Caco-2 (cell line): ENCODE data around the gene CXCR5. TPM values are rescaled to one million over a fixed set of nuclear protein-coding genes. Genes with fewer than 3 reads are reported as not detected.

Experiments used
- BruUV-seq: library from RNA; stranded (reverse); fragments of 400-500 nt; replicated peaks from 2 replicates; lab custom pipeline; 2021; lab: Mats Ljungman, UMichigan
- CTCF ChIA-PET: fragments of 300-600 bp; sonication (Branson Sonifier 250); formaldehyde crosslinking; loops from one replicate; lab custom pipeline; 2022; ENCODE audit warnings: antibody characterized with exemption; lab: Charles Lee
- POLR2A ChIA-PET: fragments of 300-600 bp; sonication (Branson Sonifier 250); formaldehyde crosslinking; loops from one replicate; lab custom pipeline; 2022; ENCODE audit warnings: antibody characterized with exemption; lab: Charles Lee
- DNase-seq, 2 experiments: peaks; one replicate each; pipeline versions ENCODE4 v3.0.0 to v3.0.0-alpha.2; 2020 to 2022
- H3K27me3 ChIP-seq: replicated peaks from 2 replicates; pipeline ENCODE4 v1.6.0; 2011; ENCODE audit warnings: low read length; ENCODE audit not compliant: control insufficient read depth, insufficient read depth
- H3K36me3 ChIP-seq: 2 replicates; pipeline ENCODE4 v1.5.1; 2011; ENCODE audit warnings: low read length; ENCODE audit not compliant: control insufficient read depth, insufficient read depth
- H3K4me1 ChIP-seq: fragments of 250-450 bp; sonication (Bioruptor Pico); 2 replicates; pipeline ENCODE4 v1.5.1; 2020; ENCODE audit warnings: mild to moderate bottlenecking
- H3K4me3 ChIP-seq: 2 replicates; pipeline ENCODE4 v1.5.1; 2011; ENCODE audit warnings: low read depth, mild to moderate bottlenecking, control low read depth, low read length
- H3K9me3 ChIP-seq: fragments of 250-450 bp; sonication (Bioruptor Pico); 2 replicates; pipeline ENCODE4 v1.5.1; 2020; ENCODE audit warnings: mild to moderate bottlenecking, moderate library complexity
- H3K27ac Mint-ChIP-seq: one replicate; pipeline ENCODE4 v1.8.0; 2022; ENCODE audit warnings: mixed read lengths; ENCODE audit not compliant: unreplicated experiment
- H3K27me3 Mint-ChIP-seq: one replicate; pipeline ENCODE4 v1.8.0; 2022; ENCODE audit warnings: mixed read lengths; ENCODE audit not compliant: insufficient read depth, unreplicated experiment
- H3K36me3 Mint-ChIP-seq: one replicate; pipeline ENCODE4 v1.8.0; 2022; ENCODE audit warnings: mild to moderate bottlenecking, mixed read lengths; ENCODE audit not compliant: insufficient read depth, unreplicated experiment
- H3K4me1 Mint-ChIP-seq: one replicate; pipeline ENCODE4 v1.8.0; 2022; ENCODE audit warnings: low read depth, mixed read lengths; ENCODE audit not compliant: unreplicated experiment
- H3K4me3 Mint-ChIP-seq: one replicate; pipeline ENCODE4 v1.8.0; 2022; ENCODE audit warnings: mild to moderate bottlenecking, moderate library complexity, mixed read lengths; ENCODE audit not compliant: unreplicated experiment
- H3K9me3 Mint-ChIP-seq: one replicate; pipeline ENCODE4 v1.8.0; 2022; ENCODE audit warnings: mixed read lengths; ENCODE audit not compliant: unreplicated experiment
- intact Hi-C: fragments of 100-400 bp; cut with micrococcal nuclease; formaldehyde crosslinking; loops from one replicate; pipeline ENCODE4 v1.10.0; 2022; ENCODE audit not compliant: unreplicated experiment
- total RNA-seq: library from RNA; stranded (reverse); gene quantifications from 2 replicates; pipeline ENCODE4 v1.2.3, GENCODE V29; 2022
- TF ChIP-seq, protein P1 (sequence below), 2 experiments: fragments of 200-600 bp in 1 of 2; IDR thresholded peaks; 1 replicate in 1 of 2; 2 replicates in 1 of 2; pipeline versions ENCODE4 v1.5.1 to v1.8.0; 2011 to 2022; ENCODE audit warnings: antibody characterized with exemption in 1 of 2, control low read depth in 1 of 2, inconsistent platforms in 1 of 2, low read depth in 1 of 2, low read length in 1 of 2, mild to moderate bottlenecking in 1 of 2, moderate library complexity in 1 of 2; ENCODE audit not compliant: insufficient read depth in 1 of 2, severe bottlenecking in 1 of 2, unreplicated experiment in 1 of 2

Gene CXCR5
- total RNA-seq, 1 experiment from 2014 or later, result not detected

DNA sequence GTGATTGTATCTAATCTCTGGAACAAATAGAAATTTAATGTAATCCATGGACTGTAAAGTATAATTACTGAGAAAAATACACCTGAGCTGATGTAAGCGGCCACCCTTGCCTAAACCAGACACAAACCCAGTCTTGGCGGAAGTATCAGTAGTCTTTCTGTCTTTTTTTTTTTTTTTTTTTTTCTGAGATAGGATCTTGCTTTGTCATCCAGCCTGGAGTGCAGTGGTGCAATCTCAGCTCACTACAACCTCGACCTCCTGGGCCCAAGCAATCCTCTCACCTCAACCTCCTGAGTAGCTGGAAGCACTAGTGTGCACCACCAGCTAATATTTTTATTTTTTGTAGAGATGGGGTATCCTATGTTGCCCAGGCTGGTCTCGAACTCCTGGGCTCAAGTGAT lies 5.5 kb upstream of the CXCR5 start:
- no peaks in the 10 kb centered on the region for H3K9me3 Mint-ChIP-seq
- no TSS peak for BruUV-seq
- POLR2A ChIA-PET, result interaction anchor here (0.6 kb wide), 1 partner anchor 42 kb away, joined by 5 read pairs; no protein-coding TSS in a partner anchor
- H3K36me3 Mint-ChIP-seq, result no peaks in the 10 kb centered on the region
- H3K27me3 Mint-ChIP-seq, result no peaks in the 10 kb centered on the region
- CTCF ChIA-PET, result interaction anchor here (0.7 kb wide), 2 partner anchors 53 to 201 kb away, joined by 3 to 4 read pairs; no protein-coding TSS in a partner anchor
- H3K4me3 ChIP-seq, result no peak overlapping the region
- H3K27me3 ChIP-seq, result no peaks in the 10 kb centered on the region
- H3K4me1 Mint-ChIP-seq, result no peaks in the 10 kb centered on the region
- H3K27ac Mint-ChIP-seq, result no peak overlapping the region
- H3K9me3 ChIP-seq, result no peaks in the 10 kb centered on the region
- H3K4me3 Mint-ChIP-seq, result no peak overlapping the region
- no peaks in the 10 kb centered on the region for H3K36me3 ChIP-seq
- DNase-seq, result no peak
- H3K4me1 ChIP-seq, result no peaks in the 10 kb centered on the region
- TF ChIP-seq, protein P1, sequence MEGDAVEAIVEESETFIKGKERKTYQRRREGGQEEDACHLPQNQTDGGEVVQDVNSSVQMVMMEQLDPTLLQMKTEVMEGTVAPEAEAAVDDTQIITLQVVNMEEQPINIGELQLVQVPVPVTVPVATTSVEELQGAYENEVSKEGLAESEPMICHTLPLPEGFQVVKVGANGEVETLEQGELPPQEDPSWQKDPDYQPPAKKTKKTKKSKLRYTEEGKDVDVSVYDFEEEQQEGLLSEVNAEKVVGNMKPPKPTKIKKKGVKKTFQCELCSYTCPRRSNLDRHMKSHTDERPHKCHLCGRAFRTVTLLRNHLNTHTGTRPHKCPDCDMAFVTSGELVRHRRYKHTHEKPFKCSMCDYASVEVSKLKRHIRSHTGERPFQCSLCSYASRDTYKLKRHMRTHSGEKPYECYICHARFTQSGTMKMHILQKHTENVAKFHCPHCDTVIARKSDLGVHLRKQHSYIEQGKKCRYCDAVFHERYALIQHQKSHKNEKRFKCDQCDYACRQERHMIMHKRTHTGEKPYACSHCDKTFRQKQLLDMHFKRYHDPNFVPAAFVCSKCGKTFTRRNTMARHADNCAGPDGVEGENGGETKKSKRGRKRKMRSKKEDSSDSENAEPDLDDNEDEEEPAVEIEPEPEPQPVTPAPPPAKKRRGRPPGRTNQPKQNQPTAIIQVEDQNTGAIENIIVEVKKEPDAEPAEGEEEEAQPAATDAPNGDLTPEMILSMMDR (IDR thresholded peaks at IDR 0.05; ENCODE audit: insufficient read depth in 1 of 2, low read depth in 1 of 2, low read length in 1 of 2, severe bottlenecking in 1 of 2, unreplicated experiment in 1 of 2), result no peak
- intact Hi-C loops, result no loop called here

DNA sequence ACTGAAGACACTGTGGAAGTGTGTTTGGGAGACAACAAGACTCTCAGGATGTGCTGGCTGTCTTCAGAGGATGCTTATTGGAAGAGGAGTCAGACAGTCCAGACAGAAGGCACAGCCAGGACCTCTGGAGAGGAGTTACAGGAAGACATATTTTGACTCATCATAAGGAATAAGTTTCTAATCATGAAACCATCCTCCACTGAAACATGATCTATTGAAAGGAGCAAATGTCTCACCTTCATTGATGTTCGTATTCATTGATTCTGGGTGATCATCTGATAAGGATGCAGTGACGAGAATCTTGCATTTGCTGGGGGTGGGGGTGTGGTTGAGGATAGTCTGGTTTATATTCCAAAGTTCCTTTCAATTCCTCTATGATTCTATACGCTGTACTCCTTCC lies 2.5 kb upstream of the CXCR5 start:
- TF ChIP-seq, protein P1 (IDR thresholded peaks at IDR 0.05; ENCODE audit: insufficient read depth in 1 of 2, low read depth in 1 of 2, low read length in 1 of 2, severe bottlenecking in 1 of 2, unreplicated experiment in 1 of 2), result no peak
- H3K27ac Mint-ChIP-seq, result no peak overlapping the region
- Histone ChIP-seq H3K27me3 (no peaks in the 10 kb centered on the region), H3K4me3 (no peak overlapping the region), H3K4me1 (no peaks in the 10 kb centered on the region), H3K36me3 (no peaks in the 10 kb centered on the region), H3K9me3 (no peaks in the 10 kb centered on the region)
- intact Hi-C loops, result no loop called here
- no peak overlapping the region for H3K4me3 Mint-ChIP-seq
- H3K4me1 Mint-ChIP-seq, result no peaks in the 10 kb centered on the region
- no peaks in the 10 kb centered on the region for H3K9me3 Mint-ChIP-seq
- ChIA-PET CTCF (interaction anchor here (0.7 to 0.9 kb wide), 2 partner anchors 26 to 219 kb away, joined by 4 to 6 read pairs; no protein-coding TSS in a partner anchor), POLR2A (no interaction called here)
- BruUV-seq, result no TSS peak
- DNase-seq, result no peak
- no peaks in the 10 kb centered on the region for H3K27me3 Mint-ChIP-seq
- H3K36me3 Mint-ChIP-seq, result no peaks in the 10 kb centered on the region

DNA sequence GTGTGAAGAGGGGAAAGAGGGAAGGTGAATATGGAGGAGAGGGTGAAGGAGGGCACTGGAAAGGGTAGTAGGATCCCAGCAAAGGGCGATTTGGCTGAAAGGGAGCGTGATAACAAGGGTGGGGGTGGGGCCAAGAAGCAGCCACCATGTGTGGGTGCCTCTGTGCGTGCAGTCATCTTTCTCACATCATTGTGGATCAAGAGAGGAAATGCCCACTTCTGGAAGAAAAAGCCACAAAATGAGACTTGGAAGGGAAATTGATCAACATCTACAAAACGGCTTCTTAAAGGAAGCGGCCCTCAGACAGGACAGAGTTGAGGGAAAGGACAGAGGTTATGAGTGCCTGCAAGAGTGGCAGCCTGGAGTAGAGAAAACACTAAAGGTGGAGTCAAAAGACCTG lies 1.2 kb upstream of the CXCR5 start:
- Mint-ChIP-seq H3K9me3 (no peaks in the 10 kb centered on the region), H3K4me1 (no peaks in the 10 kb centered on the region), H3K27me3 (no peaks in the 10 kb centered on the region), H3K27ac (no peak overlapping the region), H3K36me3 (no peaks in the 10 kb centered on the region), H3K4me3 (no peak overlapping the region)
- intact Hi-C loops, result no loop called here
- 0 out of 2 replicates have a peak, but pooled peaks cover 2% of the 10 kb centered on the region for H3K4me1 ChIP-seq
- H3K36me3 ChIP-seq, result no peaks in the 10 kb centered on the region
- BruUV-seq, result no TSS peak
- no peaks in the 10 kb centered on the region for H3K27me3 ChIP-seq
- POLR2A ChIA-PET, result no interaction called here
- H3K4me3 ChIP-seq, result no peak overlapping the region
- DNase-seq, result no peak
- TF ChIP-seq, protein P1 (IDR thresholded peaks at IDR 0.05; ENCODE audit: insufficient read depth in 1 of 2, low read depth in 1 of 2, low read length in 1 of 2, severe bottlenecking in 1 of 2, unreplicated experiment in 1 of 2), result no peak
- CTCF ChIA-PET, result interaction anchor here (0.9 to 2.2 kb wide), 2 partner anchors 13 to 24 kb away, joined by 6 to 8 read pairs; no protein-coding TSS in a partner anchor
- H3K9me3 ChIP-seq, result no peaks in the 10 kb centered on the region
